OCI-LY3 (cell line): ENCODE results near the gene CACNA2D1.

Source experiments
- H2AFZ ChIP-seq: fragments of 200-600, 300-600 bp; shearing (Covaris generic); 2 replicates; pipeline ENCODE4 v1.6.0; 2014; ENCODE audit warnings: antibody characterized with exemption, low read depth, low read length
- H3K27ac ChIP-seq: fragments of 200-600, 300-600 bp; sonication (generic); 2 replicates; pipeline ENCODE4 v1.5.1; 2014; ENCODE audit warnings: mild to moderate bottlenecking, low read length, moderate library complexity, mixed read lengths
- H3K27me3 ChIP-seq: fragments of 200-600, 300-600 bp; sonication (generic); 2 replicates; pipeline ENCODE4 v1.6.1; 2014; ENCODE audit warnings: low read depth, low read length, mixed read lengths
- H3K36me3 ChIP-seq: fragments of 200-600, 300-600 bp; sonication (generic); replicated peaks from 2 replicates; pipeline ENCODE3; 2014; ENCODE audit warnings: low read depth, low read length, mixed read lengths
- H3K4me1 ChIP-seq: fragments of 300-600, 200-600 bp; sonication (generic); 2 replicates; pipeline ENCODE4 v1.6.1; 2014; ENCODE audit warnings: low read length, mixed read lengths
- H3K4me2 ChIP-seq: fragments of 200-600, 300-600 bp; sonication (generic); 2 replicates; pipeline ENCODE4 v1.6.1; 2014; ENCODE audit warnings: low read length, mixed read lengths
- H3K4me3 ChIP-seq: fragments of 300-600, 200-600 bp; sonication (generic); 2 replicates; pipeline ENCODE4 v1.5.1; 2014; ENCODE audit warnings: antibody characterized with exemption, mild to moderate bottlenecking, low read length, moderate library complexity
- H3K79me2 ChIP-seq: fragments of 300-600, 200-600 bp; shearing (Covaris generic); 2 replicates; pipeline ENCODE4 v1.6.1; 2014; ENCODE audit warnings: mild to moderate bottlenecking, low read length, mixed read lengths
- H3K9ac ChIP-seq: fragments of 300-600, 200-600 bp; shearing (Covaris generic); 2 replicates; pipeline ENCODE4 v1.6.0; 2014; ENCODE audit warnings: mild to moderate bottlenecking, low read length, moderate library complexity
- H3K9me3 ChIP-seq: fragments of 200-600, 300-600 bp; shearing (Covaris generic); 2 replicates; pipeline ENCODE4 v1.6.1; 2014; ENCODE audit warnings: low read length, mixed read lengths; ENCODE audit not compliant: insufficient read depth
- H4K20me1 ChIP-seq: fragments of 200-600, 300-600 bp; sonication (generic); 2 replicates; pipeline ENCODE4 v1.6.1; 2016; ENCODE audit warnings: low read length, mixed read lengths; ENCODE audit not compliant: insufficient read depth
- CTCF ChIP-seq: fragments of 200-600, 300-600 bp; sonication (generic); IDR thresholded peaks from 2 replicates; pipeline ENCODE4 v1.5.1; 2014; ENCODE audit warnings: antibody characterized with exemption, low read length, low read depth
- EZH2phosphoT487 ChIP-seq: fragments of 200-600 bp; shearing (Covaris generic); IDR thresholded peaks from 2 replicates; pipeline ENCODE4 v1.6.1; 2018; ENCODE audit warnings: antibody characterized with exemption, mixed run types, low read depth

The CACNA2D1 gene

GRCh38 chr7:82153776-82154175 is 289.8 kb downstream of the CACNA2D1 start:
- Histone ChIP-seq H3K4me3 (no peak overlapping the region), H3K27ac (no peak overlapping the region), H3K9me3 (no peaks in the 10 kb centered on the region), H2AFZ (no peak overlapping the region), H3K27me3 (no peaks in the 10 kb centered on the region), H3K4me1 (no peaks in the 10 kb centered on the region), H3K9ac (no peak overlapping the region), H3K36me3 (no peaks in the 10 kb centered on the region), H3K4me2 (no peak overlapping the region), H4K20me1 (no peaks in the 10 kb centered on the region), H3K79me2 (no peaks in the 10 kb centered on the region)
- TF ChIP-seq EZH2phosphoT487 (no peak), CTCF (no peak)

GRCh38 chr7:82152858-82153257 is 290.7 kb downstream of the CACNA2D1 start:
- Histone ChIP-seq H3K27ac (no peak overlapping the region), H3K36me3 (no peaks in the 10 kb centered on the region), H3K27me3 (no peaks in the 10 kb centered on the region), H3K9me3 (no peaks in the 10 kb centered on the region), H3K4me2 (no peak overlapping the region), H3K4me1 (no peaks in the 10 kb centered on the region), H3K4me3 (no peak overlapping the region), H4K20me1 (no peaks in the 10 kb centered on the region), H3K79me2 (no peaks in the 10 kb centered on the region), H3K9ac (no peak overlapping the region), H2AFZ (no peak overlapping the region)
- TF ChIP-seq EZH2phosphoT487 (no peak), CTCF (no peak)

GRCh38 chr7:82146491-82146890 is 297.1 kb downstream of the CACNA2D1 start:
- no peaks in the 10 kb centered on the region for H3K36me3 ChIP-seq
- no peaks in the 10 kb centered on the region for H3K27me3 ChIP-seq
- TF ChIP-seq EZH2phosphoT487 (no peak), CTCF (no peak)
- H4K20me1 ChIP-seq, result no peaks in the 10 kb centered on the region
- H3K79me2 ChIP-seq, result no peaks in the 10 kb centered on the region
- no peak overlapping the region for H3K4me3 ChIP-seq
- no peak overlapping the region for H3K9ac ChIP-seq
- H3K9me3 ChIP-seq, result no peaks in the 10 kb centered on the region
- H3K4me2 ChIP-seq, result no peak overlapping the region
- no peak overlapping the region for H2AFZ ChIP-seq
- no peak overlapping the region for H3K27ac ChIP-seq
- H3K4me1 ChIP-seq, result no peaks in the 10 kb centered on the region

GRCh38 chr7:82142263-82142864 is 301.2 kb downstream of the CACNA2D1 start:
- TF ChIP-seq CTCF (no peak), EZH2phosphoT487 (no peak)

More at GRCh38 chr7:82142263-82142864, 301.2 kb downstream of the CACNA2D1 start:
- H3K27me3 ChIP-seq, result no peaks in the 10 kb centered on the region
- no peak overlapping the region for H3K27ac ChIP-seq
- H3K9ac ChIP-seq, result no peak overlapping the region
- H3K4me3 ChIP-seq, result no peak overlapping the region
- no peaks in the 10 kb centered on the region for H3K79me2 ChIP-seq
- no peaks in the 10 kb centered on the region for H3K4me1 ChIP-seq
- no peaks in the 10 kb centered on the region for H4K20me1 ChIP-seq
- H3K4me2 ChIP-seq, result no peak overlapping the region
- H2AFZ ChIP-seq, result no peak overlapping the region
- no peaks in the 10 kb centered on the region for H3K36me3 ChIP-seq
- no peaks in the 10 kb centered on the region for H3K9me3 ChIP-seq
